Esophagus muscularis mucosa (tissue), 4 donors: ENCODE results near the gene CCDC78. TPM values are rescaled to one million over a fixed set of nuclear protein-coding genes. Genes with fewer than 3 reads are reported as not detected.
"Not testable (repeated sequence)": the region's sequence is repeated elsewhere in the genome, so short reads cannot be mapped to it uniquely, and the experiment has no call there.

ENCODE experiments used
- DNase-seq: peaks from one replicate; pipeline ENCODE4 v3.0.0-alpha.2; 2017; ENCODE audit errors: extremely low spot score
- H3K27ac ChIP-seq, 4 donors: fragments of 200-600 bp; sonication (generic); replicated peaks in 1 of 4; 1 replicate in 3 of 4; 2 replicates in 1 of 4; pipeline ENCODE4 v1.5.1; 2016 to 2019; ENCODE audit warnings: mild to moderate bottlenecking in 1 of 4
- H3K27me3 ChIP-seq, 4 donors: fragments of 200-600 bp; sonication (generic); one replicate each; pipeline versions ENCODE4 v1.5.1 to v1.6.0; 2016 to 2019
- H3K36me3 ChIP-seq, 4 donors: fragments of 200-600 bp; sonication (generic); one replicate each; pipeline ENCODE4 v1.5.1; 2016 to 2019
- H3K4me1 ChIP-seq, 4 donors: fragments of 200-600 bp; sonication (generic); one replicate each; pipeline ENCODE4 v1.5.1; 2016 to 2019
- H3K4me3 ChIP-seq, 4 donors: fragments of 200-600 bp; sonication (generic); 1 replicate in 2 of 4; 2 replicates in 2 of 4; pipeline ENCODE4 v1.5.1; 2016 to 2019; ENCODE audit warnings: mild to moderate bottlenecking in 4 of 4, moderate library complexity in 1 of 4
- H3K9me3 ChIP-seq, 4 donors: fragments of 200-600 bp; sonication (generic); 1 replicate in 3 of 4; 2 replicates in 1 of 4; pipeline ENCODE4 v1.5.1; 2016 to 2019
- CTCF ChIP-seq, 3 experiments: fragments of 200-600 bp in 2 of 3; fragments of 450-650 bp in 1 of 3; sonication (generic) in 2 of 3; IDR thresholded peaks; one replicate each; pipeline ENCODE4 v1.5.1; 2017 to 2019; ENCODE audit warnings: antibody characterized with exemption in 3 of 3, mild to moderate bottlenecking in 2 of 3, moderate library complexity in 1 of 3
- EP300 ChIP-seq: sonication (generic); formaldehyde crosslinking; IDR thresholded peaks from one replicate; pipeline ENCODE4 v1.6.1; 2017; ENCODE audit warnings: antibody characterized with exemption
- POLR2A ChIP-seq: fragments of 450-650 bp; IDR thresholded peaks from one replicate; pipeline ENCODE4 v1.6.1; 2017; ENCODE audit warnings: antibody characterized with exemption, moderate library complexity, mild to moderate bottlenecking, low read depth
- POLR2AphosphoS5 ChIP-seq, 2 donors: sonication (generic); formaldehyde crosslinking; IDR thresholded peaks; one replicate each; pipeline ENCODE4 v1.6.1; 2017; ENCODE audit warnings: antibody characterized with exemption in 2 of 2
- WGBS: methylation state at CpG from one replicate; pipeline ENCODE4 v1.1.5; 2018; 5-methylcytosine and 5-hydroxymethylcytosine counted together
- intact Hi-C: fragments of 100-400 bp; cut with DNase I; formaldehyde crosslinking; loops from one replicate; pipeline ENCODE4 v1.15.1; 2023
- total RNA-seq, 4 donors: library from RNA; depleted of rRNA; stranded (reverse); fragments of >200 nt; gene quantifications; one replicate each; pipeline versions ENCODE4 v1.1.0 to v1.2.1, GENCODE V29; 2016

Gene CCDC78
- total RNA-seq, 4 donors from 2014 or later, result 0.33 to 2.5 (median 0.61) TPM

GRCh38 chr16:743794-744500 is 17.7 kb upstream of the CCDC78 start:
- Histone ChIP-seq H3K27me3 (peaks cover 0 to 34% (median 0%) of the 10 kb centered on the region in 4 donors), H3K36me3 (peaks cover 0 to 5% (median 0%) of the 10 kb centered on the region in 4 donors), H3K9me3 (no peaks in the 10 kb centered on the region), H3K27ac (no peak overlapping the region), H3K4me3 (no peak overlapping the region), H3K4me1 (peaks cover 14 to 21% (median 18%) of the 10 kb centered on the region in 4 donors)
- no peak for DNase-seq
- intact Hi-C loops, result loop anchor here (2.0 kb wide), 1 partner anchor 33 kb away; no protein-coding TSS in a partner anchor
- 74% methylated on average over 8 of the region's 21 CpGs for WGBS
- no peak for TF ChIP-seq POLR2AphosphoS5 (IDR thresholded peaks at IDR 0.05)
- no peak for TF ChIP-seq CTCF (IDR thresholded peaks at IDR 0.05)
- no peak for TF ChIP-seq EP300
- no peak for TF ChIP-seq POLR2A

- WGBS, result 77% methylated on average over 14 of the region's 14 CpGs
- peaks cover 0 to 16% (median 4%) of the 10 kb centered on the region in 4 donors for H3K36me3 ChIP-seq
- not testable (repeated sequence) for H3K4me3 ChIP-seq, H3K27ac ChIP-seq, DNase-seq, H3K9me3 ChIP-seq
- intact Hi-C loops, result loop anchor here (2.0 kb wide), 1 partner anchor 32 kb away; no protein-coding TSS in a partner anchor
- H3K4me1 ChIP-seq, result peaks cover 14 to 21% (median 18%) of the 10 kb centered on the region in 4 donors
- H3K27me3 ChIP-seq, result peaks cover 0 to 34% (median 0%) of the 10 kb centered on the region in 4 donors
Measured at GRCh38 chr16:742894-743293, 16.7 kb upstream of the CCDC78 start.

GRCh38 chr16:741986-742629 is 15.9 kb upstream of the CCDC78 start:
- 86% methylated on average over 13 of the region's 15 CpGs for WGBS
- H3K9me3 ChIP-seq, result no peaks in the 10 kb centered on the region
- peaks cover 0 to 34% (median 0%) of the 10 kb centered on the region in 4 donors for H3K27me3 ChIP-seq
- intact Hi-C loops, result loop anchor here (2.0 kb wide), 1 partner anchor 31 kb away; no protein-coding TSS in a partner anchor
- H3K4me1 ChIP-seq, result peaks cover 14 to 21% (median 18%) of the 10 kb centered on the region in 4 donors
- TF ChIP-seq CTCF (IDR thresholded peaks at IDR 0.05) (no peak), EP300 (no peak)
- H3K36me3 ChIP-seq, result peaks cover 4 to 23% (median 12%) of the 10 kb centered on the region in 4 donors
- H3K27ac ChIP-seq, result no peak overlapping the region
- no peak overlapping the region for H3K4me3 ChIP-seq
- no peak for DNase-seq

GRCh38 chr16:740764-741505 is 14.7 kb upstream of the CCDC78 start, which contains the start of gene CIAO3:
CIAO3 (minus strand) TSS chr16:740997; CDS start chr16:740985, 12 bp downstream.
- DNase-seq, result peak; percentile 94
- intact Hi-C loops, result no loop called here
- Histone ChIP-seq H3K4me3 (peak within 1 kb of the TSS; percentile 67 to 96 (median 88)), H3K9me3 (no peaks in the 10 kb centered on the region), H3K27ac (peak within 1 kb of the TSS; percentile 71 to 78 (median 72)), H3K4me1 (peaks cover 14 to 21% (median 18%) of the 10 kb centered on the region in 4 donors), H3K36me3 (peaks cover 15 to 35% (median 24%) of the 10 kb centered on the region in 4 donors), H3K27me3 (peaks cover 0 to 34% (median 0%) of the 10 kb centered on the region in 4 donors)
- WGBS, result 1% methylated on average over 17 of the region's 79 CpGs
- TF ChIP-seq POLR2AphosphoS5 (IDR thresholded peaks at IDR 0.05), result peak; percentile 96 to 100
- no peak for TF ChIP-seq EP300
- peak; percentile 98 to 99 (median 99) for TF ChIP-seq CTCF (IDR thresholded peaks at IDR 0.05)
- TF ChIP-seq POLR2A, result peak; percentile 68

GRCh38 chr16:740459-740763 is 14.2 kb upstream of the CCDC78 start:
- 3% methylated on average over 12 of the region's 22 CpGs for whole genome bisulfite sequencing
- no peak for DNase-seq
- H3K4me1 ChIP-seq, result peaks cover 14 to 21% (median 18%) of the 10 kb centered on the region in 4 donors
- H3K27ac ChIP-seq, result peak overlapping the region; percentile 71 to 78 (median 72)
- no peaks in the 10 kb centered on the region for H3K9me3 ChIP-seq
- H3K4me3 ChIP-seq, result peak overlapping the region; percentile 67 to 96 (median 88)
- intact Hi-C loops, result no loop called here
- peaks cover 0 to 34% (median 0%) of the 10 kb centered on the region in 4 donors for H3K27me3 ChIP-seq
- H3K36me3 ChIP-seq, result peaks cover 21 to 40% (median 29%) of the 10 kb centered on the region in 4 donors
- TF ChIP-seq CTCF (IDR thresholded peaks at IDR 0.05) (no peak), POLR2AphosphoS5 (IDR thresholded peaks at IDR 0.05) (no peak), POLR2A (no peak), EP300 (no peak)
